Measurements from ENCODE around the gene FYB2. TPM values are rescaled to one million over a fixed set of nuclear protein-coding genes. Genes with fewer than 3 reads are reported as not detected.

The FYB2 gene
- total and polyA plus RNA-seq, 10 of the 15 experiments (the other 5 are each of a cell fraction or from before 2014, with no cell fraction given), result 0.04 to 0.16 (median 0.05) TPM; not detected in 4

DNA sequence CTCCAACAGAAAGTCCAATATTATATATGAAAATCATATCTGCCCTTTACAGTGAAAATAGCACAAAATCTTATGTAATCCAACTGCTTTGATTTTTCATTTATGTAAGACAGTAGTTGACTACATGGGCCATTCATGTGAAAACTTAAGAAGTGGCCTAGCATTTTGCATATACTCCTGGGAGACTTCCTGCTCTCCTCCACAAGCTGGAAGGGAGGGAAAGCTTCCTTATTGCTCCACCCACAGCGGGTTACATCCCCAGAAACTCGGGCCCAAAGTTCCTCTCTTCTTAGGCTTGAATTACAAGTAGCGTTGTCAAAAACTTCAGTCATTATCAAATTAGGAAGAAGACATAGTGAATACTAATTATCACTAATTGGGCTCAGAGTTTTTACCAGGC is 29.2 kb downstream of the FYB2 start:
- H3K9ac ChIP-seq (ENCODE audit: control insufficient read depth, insufficient read depth, low read length), result no peak overlapping the region
- H3K36me3 ChIP-seq (ENCODE audit: control insufficient read depth in 2 of 2, insufficient read depth in 2 of 2, low read length in 1 of 2), result no peaks in the 10 kb centered on the region
- WGBS (ENCODE audit: insufficient coverage, insufficient replicate concordance, low lambda C conversion rate, missing lambda C conversion rate), result 20% methylated on average over 3 of the region's 3 CpGs
- intact Hi-C loops (cut with micrococcal nuclease; ENCODE audit: unreplicated experiment) (no loop called here), in situ Hi-C loops (cut with MboI) (no loop called here)
- BruUV-seq (replicated peaks), result no TSS peak
- FAIRE-seq (peak; percentile 52), DNase-seq (ENCODE audit: low read depth, low spot score) (no peak), ATAC-seq (no peak)
- no peak overlapping the region for H2AFZ ChIP-seq (ENCODE audit: control insufficient read depth, low read depth, low read length)
- H3K9me3 ChIP-seq (replicated peaks; ENCODE audit: control insufficient read depth, insufficient read depth, low read length), result no peaks in the 10 kb centered on the region
- POLR2A ChIA-PET, result no interaction called here
- H4K20me1 ChIP-seq (ENCODE audit: control insufficient read depth, insufficient read depth), result no peaks in the 10 kb centered on the region
- TF ChIP-seq ZNF384 (IDR thresholded peaks at IDR 0.05; ENCODE audit: borderline replicate concordance, low read depth, low read length), result no peak
- TF ChIP-seq, protein P1, sequence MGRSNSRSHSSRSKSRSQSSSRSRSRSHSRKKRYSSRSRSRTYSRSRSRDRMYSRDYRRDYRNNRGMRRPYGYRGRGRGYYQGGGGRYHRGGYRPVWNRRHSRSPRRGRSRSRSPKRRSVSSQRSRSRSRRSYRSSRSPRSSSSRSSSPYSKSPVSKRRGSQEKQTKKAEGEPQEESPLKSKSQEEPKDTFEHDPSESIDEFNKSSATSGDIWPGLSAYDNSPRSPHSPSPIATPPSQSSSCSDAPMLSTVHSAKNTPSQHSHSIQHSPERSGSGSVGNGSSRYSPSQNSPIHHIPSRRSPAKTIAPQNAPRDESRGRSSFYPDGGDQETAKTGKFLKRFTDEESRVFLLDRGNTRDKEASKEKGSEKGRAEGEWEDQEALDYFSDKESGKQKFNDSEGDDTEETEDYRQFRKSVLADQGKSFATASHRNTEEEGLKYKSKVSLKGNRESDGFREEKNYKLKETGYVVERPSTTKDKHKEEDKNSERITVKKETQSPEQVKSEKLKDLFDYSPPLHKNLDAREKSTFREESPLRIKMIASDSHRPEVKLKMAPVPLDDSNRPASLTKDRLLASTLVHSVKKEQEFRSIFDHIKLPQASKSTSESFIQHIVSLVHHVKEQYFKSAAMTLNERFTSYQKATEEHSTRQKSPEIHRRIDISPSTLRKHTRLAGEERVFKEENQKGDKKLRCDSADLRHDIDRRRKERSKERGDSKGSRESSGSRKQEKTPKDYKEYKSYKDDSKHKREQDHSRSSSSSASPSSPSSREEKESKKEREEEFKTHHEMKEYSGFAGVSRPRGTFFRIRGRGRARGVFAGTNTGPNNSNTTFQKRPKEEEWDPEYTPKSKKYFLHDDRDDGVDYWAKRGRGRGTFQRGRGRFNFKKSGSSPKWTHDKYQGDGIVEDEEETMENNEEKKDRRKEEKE (IDR thresholded peaks at IDR 0.05), result no peak
- no peak for TF ChIP-seq MTA2 (IDR thresholded peaks at IDR 0.05; ENCODE audit: low read depth)
- TF ChIP-seq SMAD5 (IDR thresholded peaks at IDR 0.05; ENCODE audit: low read depth), result no peak
- TF ChIP-seq, protein P2, sequence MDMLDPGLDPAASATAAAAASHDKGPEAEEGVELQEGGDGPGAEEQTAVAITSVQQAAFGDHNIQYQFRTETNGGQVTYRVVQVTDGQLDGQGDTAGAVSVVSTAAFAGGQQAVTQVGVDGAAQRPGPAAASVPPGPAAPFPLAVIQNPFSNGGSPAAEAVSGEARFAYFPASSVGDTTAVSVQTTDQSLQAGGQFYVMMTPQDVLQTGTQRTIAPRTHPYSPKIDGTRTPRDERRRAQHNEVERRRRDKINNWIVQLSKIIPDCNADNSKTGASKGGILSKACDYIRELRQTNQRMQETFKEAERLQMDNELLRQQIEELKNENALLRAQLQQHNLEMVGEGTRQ (IDR thresholded peaks at IDR 0.05; ENCODE audit: borderline replicate concordance, low read depth, low read length), result no peak
- SMC1A ChIA-PET (ENCODE audit: uncharacterized antibody, unreplicated experiment), result interaction anchor here (0.7 to 1.2 kb wide), 3 partner anchors 11 to 88 kb away, joined by 3 to 5 read pairs (median 4); no protein-coding TSS in a partner anchor
- H3K27ac ChIP-seq (ENCODE audit: control insufficient read depth, insufficient read depth), result no peak overlapping the region
- H3K27me3 ChIP-seq (replicated peaks in 1 of 2; ENCODE audit: control insufficient read depth in 2 of 2, insufficient read depth in 2 of 2, low read length in 1 of 2), result no peaks in the 10 kb centered on the region
- no peaks in the 10 kb centered on the region for H3K79me2 ChIP-seq (ENCODE audit: control insufficient read depth, insufficient read depth, low read length)
- H3K4me3 ChIP-seq, result no peak overlapping the region
- CTCF ChIA-PET, result interaction anchor here (2.0 kb wide), 1 partner anchor 11 kb away, joined by 5 read pairs; no protein-coding TSS in a partner anchor
- no peak overlapping the region for H3K4me2 ChIP-seq (ENCODE audit: control insufficient read depth, insufficient read depth)
- RAD21 ChIA-PET (ENCODE audit: unreplicated experiment), result no interaction called here
- H3K4me1 ChIP-seq (ENCODE audit: control insufficient read depth, insufficient read depth, low read length), result no peaks in the 10 kb centered on the region

Data from GM12878 (cell line).